ENCODE measurements around the gene ODF2L. TPM values are rescaled to one million over a fixed set of nuclear protein-coding genes. Genes with fewer than 3 reads are reported as not detected.

The ODF2L gene
- polyA plus RNA-seq, 1 experiment = 5.9 TPM

- Histone ChIP-seq H3K4me3 (ENCODE audit: low read depth, low read length) (no peak within 1 kb of the TSS), H3K27me3 (ENCODE audit: control insufficient read depth, insufficient read depth, low read length) (no peaks in the 10 kb centered on the region), H3K36me3 (ENCODE audit: control insufficient read depth, insufficient read depth, low read length) (no peaks in the 10 kb centered on the region)
- ChIA-PET CTCF (interaction anchor here (0.9 to 2.1 kb wide), 2 partner anchors 77 to 84 kb away, joined by 3 to 7 read pairs; no protein-coding TSS in a partner anchor), POLR2A (no interaction called here)
- no peak for DNase-seq (ENCODE audit: low read depth)
- TF ChIP-seq CTCF (IDR thresholded peaks at IDR 0.05; ENCODE audit: insufficient read depth, low read depth, low read length) = no peak
Measured at GRCh38 chr1:86423873-86424272, 27.8 kb upstream of the ODF2L start, which contains the start of gene CLCA2. CLCA2 (plus strand) TSS chr1:86424171; CDS start chr1:86424248, 77 bp downstream.

- CTCF ChIA-PET = interaction anchor here (2.1 kb wide), 1 partner anchor 84 kb away, joined by 7 read pairs; no protein-coding TSS in a partner anchor
- TF ChIP-seq CTCF (IDR thresholded peaks at IDR 0.05; ENCODE audit: insufficient read depth, low read depth, low read length) = no peak
- H3K27me3 ChIP-seq (ENCODE audit: control insufficient read depth, insufficient read depth, low read length) = no peaks in the 10 kb centered on the region
- no peak overlapping the region for H3K4me3 ChIP-seq (ENCODE audit: low read depth, low read length)
- POLR2A ChIA-PET = no interaction called here
- DNase-seq (ENCODE audit: low read depth) = no peak
- H3K36me3 ChIP-seq (ENCODE audit: control insufficient read depth, insufficient read depth, low read length) = no peaks in the 10 kb centered on the region
Measured at GRCh38 chr1:86423473-86423872, 27.4 kb upstream of the ODF2L start.

- Histone ChIP-seq H3K36me3 (ENCODE audit: control insufficient read depth, insufficient read depth, low read length) (no peaks in the 10 kb centered on the region), H3K27me3 (ENCODE audit: control insufficient read depth, insufficient read depth, low read length) (no peaks in the 10 kb centered on the region), H3K4me3 (ENCODE audit: low read depth, low read length) (no peak overlapping the region)
- ChIA-PET POLR2A (no interaction called here), CTCF (interaction anchor here (1.4 to 1.6 kb wide), 2 partner anchors 15 to 22 kb away, joined by 3 read pairs; no protein-coding TSS in a partner anchor)
- TF ChIP-seq CTCF (IDR thresholded peaks at IDR 0.05; ENCODE audit: insufficient read depth, low read depth, low read length) = no peak
- no peak for DNase-seq (ENCODE audit: low read depth)
Measured at GRCh38 chr1:86421601-86422280, 25.6 kb upstream of the ODF2L start.

GRCh38 chr1:86419277-86419903 lies 23.3 kb upstream of the ODF2L start:
- peak; percentile 70 for TF ChIP-seq CTCF (IDR thresholded peaks at IDR 0.05; ENCODE audit: insufficient read depth, low read depth, low read length)
- no peak for DNase-seq (ENCODE audit: low read depth)
- CTCF ChIA-PET = interaction anchor here (0.9 kb wide), 1 partner anchor 11 kb away, joined by 3 read pairs; no protein-coding TSS in a partner anchor
- Histone ChIP-seq H3K36me3 (ENCODE audit: control insufficient read depth, insufficient read depth, low read length) (no peaks in the 10 kb centered on the region), H3K27me3 (ENCODE audit: control insufficient read depth, insufficient read depth, low read length) (no peaks in the 10 kb centered on the region), H3K4me3 (ENCODE audit: low read depth, low read length) (no peak overlapping the region)
- POLR2A ChIA-PET = no interaction called here

GRCh38 chr1:86416343-86416742 lies 20.2 kb upstream of the ODF2L start:
- Histone ChIP-seq H3K27me3 (ENCODE audit: control insufficient read depth, insufficient read depth, low read length) (no peaks in the 10 kb centered on the region), H3K4me3 (ENCODE audit: low read depth, low read length) (no peak overlapping the region), H3K36me3 (ENCODE audit: control insufficient read depth, insufficient read depth, low read length) (no peaks in the 10 kb centered on the region)
- CTCF ChIA-PET = interaction anchor here (1.0 to 2.2 kb wide), 2 partner anchors 84 to 91 kb away, joined by 4 to 7 read pairs; no protein-coding TSS in a partner anchor
- no peak for DNase-seq (ENCODE audit: low read depth)
- POLR2A ChIA-PET = interaction anchor here (0.5 kb wide), 1 partner anchor 292 kb away, joined by 3 read pairs; no protein-coding TSS in a partner anchor
- TF ChIP-seq CTCF (IDR thresholded peaks at IDR 0.05; ENCODE audit: insufficient read depth, low read depth, low read length) = no peak
